Measurements from ENCODE around the gene PLPP2.

The PLPP2 gene

DNA sequence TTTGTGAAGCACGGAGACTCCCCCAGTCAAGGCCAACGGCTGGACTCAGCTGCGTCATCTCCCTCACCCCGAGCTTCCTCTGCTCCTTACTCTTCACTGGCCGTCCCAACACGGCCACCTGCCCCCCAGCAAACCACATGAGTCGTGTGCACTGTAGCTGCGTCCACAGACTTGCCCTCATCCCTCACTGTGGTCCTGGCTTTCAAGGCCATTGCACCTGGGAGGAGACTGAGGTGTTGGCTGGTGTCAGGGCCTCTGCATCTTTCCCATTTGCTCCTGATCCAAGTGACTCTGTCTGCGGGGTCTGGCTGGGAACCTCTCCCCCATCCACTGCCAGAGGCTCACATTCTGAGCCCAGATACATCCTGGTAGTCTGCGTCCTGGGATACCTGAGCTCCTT, 11.5 kb downstream of the PLPP2 start:
- Histone ChIP-seq H3K27ac (ENCODE audit: low read depth, low read length, poor library complexity, severe bottlenecking) (no peak overlapping the region), H3K4me1 (ENCODE audit: insufficient read depth, low read length, severe bottlenecking) (no peaks in the 10 kb centered on the region), H3K9me2 (ENCODE audit: low read depth, low read length) (no peaks in the 10 kb centered on the region), H3K4me3 (ENCODE audit: low read depth, low read length, poor library complexity, severe bottlenecking) (no peak overlapping the region), H3K79me2 (ENCODE audit: insufficient read depth, low read length) (no peaks in the 10 kb centered on the region), H3F3A (ENCODE audit: insufficient read depth, low read length) (no peaks in the 10 kb centered on the region), H3K9me3 (ENCODE audit: low read length) (no peaks in the 10 kb centered on the region), H2AFZ (ENCODE audit: low read length) (no peak overlapping the region), H3K9ac (ENCODE audit: low read length) (no peak overlapping the region), H4K20me1 (ENCODE audit: insufficient read depth, low read length) (no peaks in the 10 kb centered on the region), H3K36me3 (ENCODE audit: insufficient read depth, low read length) (no peaks in the 10 kb centered on the region), H3K4me2 (ENCODE audit: low read length) (no peak overlapping the region), H3K27me3 (ENCODE audit: insufficient read depth, low read length) (no peaks in the 10 kb centered on the region; the same call in 1 of the 2 replicates)
- TF ChIP-seq, protein P1, sequence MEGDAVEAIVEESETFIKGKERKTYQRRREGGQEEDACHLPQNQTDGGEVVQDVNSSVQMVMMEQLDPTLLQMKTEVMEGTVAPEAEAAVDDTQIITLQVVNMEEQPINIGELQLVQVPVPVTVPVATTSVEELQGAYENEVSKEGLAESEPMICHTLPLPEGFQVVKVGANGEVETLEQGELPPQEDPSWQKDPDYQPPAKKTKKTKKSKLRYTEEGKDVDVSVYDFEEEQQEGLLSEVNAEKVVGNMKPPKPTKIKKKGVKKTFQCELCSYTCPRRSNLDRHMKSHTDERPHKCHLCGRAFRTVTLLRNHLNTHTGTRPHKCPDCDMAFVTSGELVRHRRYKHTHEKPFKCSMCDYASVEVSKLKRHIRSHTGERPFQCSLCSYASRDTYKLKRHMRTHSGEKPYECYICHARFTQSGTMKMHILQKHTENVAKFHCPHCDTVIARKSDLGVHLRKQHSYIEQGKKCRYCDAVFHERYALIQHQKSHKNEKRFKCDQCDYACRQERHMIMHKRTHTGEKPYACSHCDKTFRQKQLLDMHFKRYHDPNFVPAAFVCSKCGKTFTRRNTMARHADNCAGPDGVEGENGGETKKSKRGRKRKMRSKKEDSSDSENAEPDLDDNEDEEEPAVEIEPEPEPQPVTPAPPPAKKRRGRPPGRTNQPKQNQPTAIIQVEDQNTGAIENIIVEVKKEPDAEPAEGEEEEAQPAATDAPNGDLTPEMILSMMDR (IDR thresholded peaks at IDR 0.05; ENCODE audit: low read length), result no peak
- TF ChIP-seq EZH2 (IDR thresholded peaks at IDR 0.05; ENCODE audit: borderline replicate concordance, low read length), result no peak

GRCh38 chr19:279231-279630, 12.0 kb downstream of the PLPP2 start:
- Histone ChIP-seq H2AFZ (ENCODE audit: low read length) (no peak overlapping the region), H3K27ac (ENCODE audit: low read depth, low read length, poor library complexity, severe bottlenecking) (no peak overlapping the region), H3F3A (ENCODE audit: insufficient read depth, low read length) (no peaks in the 10 kb centered on the region), H3K79me2 (ENCODE audit: insufficient read depth, low read length) (no peaks in the 10 kb centered on the region), H3K4me3 (ENCODE audit: low read depth, low read length, poor library complexity, severe bottlenecking) (no peak overlapping the region), H3K36me3 (ENCODE audit: insufficient read depth, low read length) (no peaks in the 10 kb centered on the region), H3K9me2 (ENCODE audit: low read depth, low read length) (no peaks in the 10 kb centered on the region), H4K20me1 (ENCODE audit: insufficient read depth, low read length) (no peaks in the 10 kb centered on the region), H3K4me1 (ENCODE audit: insufficient read depth, low read length, severe bottlenecking) (no peaks in the 10 kb centered on the region), H3K9ac (ENCODE audit: low read length) (no peak overlapping the region), H3K9me3 (ENCODE audit: low read length) (no peaks in the 10 kb centered on the region), H3K4me2 (ENCODE audit: low read length) (no peak overlapping the region), H3K27me3 (ENCODE audit: insufficient read depth, low read length) (no peaks in the 10 kb centered on the region; the same call in 1 of the 2 replicates)
- TF ChIP-seq, protein P1 (IDR thresholded peaks at IDR 0.05; ENCODE audit: low read length), result no peak
- no peak for TF ChIP-seq EZH2 (IDR thresholded peaks at IDR 0.05; ENCODE audit: borderline replicate concordance, low read length)

- TF ChIP-seq EZH2 (IDR thresholded peaks at IDR 0.05; ENCODE audit: borderline replicate concordance, low read length), result no peak
- TF ChIP-seq, protein P1 (IDR thresholded peaks at IDR 0.05; ENCODE audit: low read length), result no peak
- Histone ChIP-seq H3K27me3 (ENCODE audit: insufficient read depth, low read length) (no peaks in the 10 kb centered on the region; the same call in 1 of the 2 replicates), H3K4me3 (ENCODE audit: low read depth, low read length, poor library complexity, severe bottlenecking) (no peak overlapping the region), H4K20me1 (ENCODE audit: insufficient read depth, low read length) (no peaks in the 10 kb centered on the region), H2AFZ (ENCODE audit: low read length) (no peak overlapping the region), H3K27ac (ENCODE audit: low read depth, low read length, poor library complexity, severe bottlenecking) (no peak overlapping the region), H3K79me2 (ENCODE audit: insufficient read depth, low read length) (no peaks in the 10 kb centered on the region), H3K9me2 (ENCODE audit: low read depth, low read length) (no peaks in the 10 kb centered on the region), H3K4me1 (ENCODE audit: insufficient read depth, low read length, severe bottlenecking) (no peaks in the 10 kb centered on the region), H3K36me3 (ENCODE audit: insufficient read depth, low read length) (no peaks in the 10 kb centered on the region), H3K9me3 (ENCODE audit: low read length) (no peaks in the 10 kb centered on the region), H3K4me2 (ENCODE audit: low read length) (no peak overlapping the region), H3K9ac (ENCODE audit: low read length) (no peak overlapping the region), H3F3A (ENCODE audit: insufficient read depth, low read length) (no peaks in the 10 kb centered on the region)
These were observed 13.5 kb downstream of the PLPP2 start for GRCh38 chr19:277581-278165.

All from OCI-LY1 (cell line).